IPS-11a (cell line): ENCODE data around the gene INPP5A.

Experiments
- H3K4me3 ChIP-seq: one replicate; pipeline ENCODE4 v1.5.1; 2013; ENCODE audit warnings: low read depth, low read length, control low read depth

Gene INPP5A

GRCh38 chr10:132712291-132712690 is 174.7 kb downstream of the INPP5A start:
- H3K4me3 ChIP-seq: no peak overlapping the region

GRCh38 chr10:132712743-132713142 is 175.2 kb downstream of the INPP5A start:
- H3K4me3 ChIP-seq: no peak overlapping the region

DNA sequence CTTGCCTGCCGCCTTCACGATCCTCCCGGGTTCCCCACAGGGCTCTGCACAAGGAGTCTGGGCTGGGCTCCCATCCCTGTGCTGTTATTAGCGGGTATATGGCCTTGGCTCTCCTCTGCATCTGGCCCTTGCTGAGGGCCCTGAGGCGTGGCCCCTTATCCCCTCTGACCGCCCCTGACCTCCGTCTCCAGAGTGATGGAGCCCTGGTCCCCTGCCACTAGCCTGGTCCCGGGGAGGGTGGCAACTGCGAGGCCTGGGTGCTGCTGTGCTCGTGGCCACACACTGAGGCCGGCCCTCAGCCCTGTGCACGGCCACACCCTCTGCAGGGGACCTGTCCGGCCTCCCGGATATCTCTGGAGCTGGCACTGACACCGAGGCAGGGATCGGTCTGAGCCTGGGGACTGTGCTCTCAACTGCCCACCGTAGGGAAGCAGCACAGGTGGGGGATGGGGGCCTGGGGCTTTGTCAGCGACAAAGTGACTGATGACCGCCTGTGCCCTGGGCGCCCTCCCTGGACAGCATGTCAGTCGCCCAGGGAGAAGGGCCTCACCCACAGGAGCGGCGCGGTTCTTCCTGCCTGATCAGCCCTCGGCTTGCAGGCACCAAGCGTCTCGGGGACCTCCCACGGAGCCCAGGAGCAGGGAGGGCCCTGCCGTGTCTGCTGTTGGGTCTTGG is 176.0 kb downstream of the INPP5A start:
- no peak overlapping the region for H3K4me3 ChIP-seq

DNA sequence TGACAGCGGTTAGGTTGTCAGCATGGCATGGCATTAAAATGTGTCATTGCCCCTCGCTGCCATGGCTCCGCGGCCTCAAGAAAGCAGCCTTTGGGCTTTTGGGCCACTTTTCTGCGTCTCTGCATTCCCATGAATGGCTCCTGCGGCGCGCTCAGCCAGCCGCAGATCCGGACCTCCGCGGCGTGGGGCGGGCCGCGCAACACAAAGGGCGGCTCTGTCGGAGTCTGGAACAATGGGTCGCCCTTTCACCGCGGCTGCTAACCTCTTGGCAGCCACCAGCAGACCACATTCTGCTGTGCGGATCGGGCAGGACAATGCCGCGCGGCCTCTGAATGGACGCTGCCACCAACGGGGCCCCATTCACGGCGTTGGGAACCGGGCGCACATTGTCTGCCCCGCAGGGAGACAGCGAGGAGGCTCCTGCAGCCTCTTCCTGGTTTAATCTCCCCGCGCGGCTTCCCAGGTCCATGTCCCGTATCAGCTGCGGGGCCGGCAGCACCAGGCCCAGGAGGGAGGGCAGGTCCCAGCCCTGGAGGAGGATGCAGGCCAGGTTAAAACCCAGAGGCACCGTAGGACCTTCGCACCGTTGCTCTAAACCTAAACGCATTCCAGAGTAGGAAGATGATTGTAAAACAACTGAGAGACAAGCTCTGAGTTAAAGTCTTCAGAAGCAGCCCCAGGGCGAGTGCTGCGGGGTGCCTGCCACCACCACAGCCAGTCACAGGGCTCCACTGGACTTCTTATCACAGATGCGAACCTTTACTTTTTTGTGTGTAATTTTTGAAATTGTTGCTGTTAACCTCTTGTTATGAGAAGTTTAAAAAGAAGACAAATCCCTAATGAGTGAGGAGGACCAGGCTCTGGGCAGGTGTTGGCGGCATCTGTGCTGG is 176.8 kb downstream of the INPP5A start:
- no peak overlapping the region for H3K4me3 ChIP-seq

GRCh38 chr10:132714986-132715775 is 177.6 kb downstream of the INPP5A start:
- no peak overlapping the region for H3K4me3 ChIP-seq

DNA sequence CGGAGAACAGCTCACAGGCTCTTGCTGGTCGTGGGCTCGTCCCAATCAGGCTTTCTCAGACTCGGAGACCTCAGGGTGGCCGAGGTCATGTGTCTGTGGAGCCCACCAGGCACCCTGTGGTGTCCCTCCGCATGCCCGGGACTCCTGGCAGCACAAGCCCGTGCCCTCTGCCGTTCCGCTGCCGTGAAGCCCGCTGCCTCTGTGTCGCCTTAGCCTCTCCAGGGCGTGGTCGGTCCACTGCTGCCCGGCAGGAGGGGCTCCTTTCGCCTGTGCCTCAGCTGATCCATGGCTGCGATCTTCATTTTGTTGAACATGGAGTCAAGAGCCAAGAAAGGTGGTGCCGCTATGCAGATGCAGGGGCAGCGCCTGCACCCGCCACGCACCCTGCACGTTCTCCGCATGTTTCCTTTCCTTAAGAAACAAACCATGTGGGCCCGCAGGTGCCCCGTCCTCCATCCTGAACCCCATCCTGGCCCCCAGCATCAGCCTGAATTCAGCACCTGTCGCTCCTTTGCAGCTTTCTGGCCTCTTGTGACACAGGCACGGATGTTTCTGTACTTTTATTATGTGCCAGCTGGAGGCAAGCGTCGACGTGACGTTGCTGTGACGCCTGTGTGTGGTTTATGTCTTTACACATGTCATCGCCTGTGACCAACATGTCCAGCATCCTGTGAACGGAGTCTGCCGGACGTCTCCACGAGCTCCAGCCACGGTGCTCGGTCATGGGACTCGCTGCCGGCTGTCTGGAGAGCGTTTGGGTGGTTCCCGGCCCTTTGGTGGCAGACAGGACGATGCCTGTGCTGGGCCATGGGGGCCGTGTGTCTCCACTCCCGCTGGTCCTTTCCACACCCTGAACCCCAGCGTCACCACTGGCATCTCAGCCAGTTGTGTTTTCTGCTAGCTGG is 178.4 kb downstream of the INPP5A start:
- no peak overlapping the region for H3K4me3 ChIP-seq

- no peak overlapping the region for H3K4me3 ChIP-seq
Measured at GRCh38 chr10:132716691-132717490, 179.3 kb downstream of the INPP5A start.

DNA sequence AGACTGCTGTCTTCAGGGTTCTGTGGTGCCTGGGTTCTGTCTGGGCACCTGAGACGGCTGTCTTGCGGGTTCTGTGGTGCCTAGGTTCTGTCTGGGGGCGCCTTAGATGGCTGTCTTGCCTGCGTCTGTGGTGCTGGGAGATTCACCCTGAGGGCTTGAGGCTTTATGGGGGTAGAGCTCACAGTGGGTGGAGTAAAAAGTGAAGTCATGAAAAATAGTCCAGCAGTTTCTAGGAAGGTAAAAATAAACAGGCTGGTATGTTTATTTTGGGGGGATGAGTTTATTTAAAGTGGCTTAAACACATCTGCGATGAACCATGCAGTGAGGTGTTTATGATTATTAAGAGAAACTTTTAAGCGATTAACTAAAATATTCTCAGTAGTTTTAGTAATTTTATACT is 184.1 kb downstream of the INPP5A start:
- H3K4me3 ChIP-seq: no peak overlapping the region

- H3K4me3 ChIP-seq: no peak overlapping the region
Measured at GRCh38 chr10:132722394-132723329, 185.1 kb downstream of the INPP5A start.

DNA sequence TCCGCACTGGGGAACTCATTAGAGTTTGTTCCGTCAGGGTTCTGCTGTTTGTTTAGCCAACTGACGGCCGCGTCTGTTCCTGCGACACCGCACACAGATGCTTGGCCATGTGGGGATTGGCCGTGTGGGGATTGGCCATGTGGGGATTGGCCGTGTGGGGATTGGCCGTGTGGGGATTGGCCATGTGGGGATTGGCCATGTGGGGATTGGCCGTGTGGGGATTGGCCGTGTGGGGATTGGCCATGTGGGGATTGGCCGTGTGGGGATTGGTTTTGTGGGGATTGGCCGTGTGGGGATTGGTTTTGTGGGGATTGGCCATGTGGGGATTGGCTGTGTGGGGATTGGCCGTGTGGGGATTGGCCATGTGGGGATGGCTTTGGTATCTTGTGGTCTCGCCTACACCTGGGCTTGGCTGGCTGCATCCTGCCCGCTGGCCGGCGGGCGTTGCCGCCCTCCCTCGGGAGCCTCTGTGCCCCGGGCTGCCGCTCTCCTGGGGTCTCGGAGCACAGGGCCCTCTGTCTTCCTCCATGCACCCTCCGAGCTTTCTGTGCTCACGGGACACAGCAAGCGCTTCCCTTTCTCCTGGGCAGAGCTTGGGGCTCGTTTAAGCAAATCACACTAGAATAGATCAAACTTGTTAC is 185.9 kb downstream of the INPP5A start:
- no peak overlapping the region for H3K4me3 ChIP-seq

GRCh38 chr10:132724446-132724845 is 186.9 kb downstream of the INPP5A start:
- H3K4me3 ChIP-seq: no peak overlapping the region

GRCh38 chr10:132725202-132725601 is 187.6 kb downstream of the INPP5A start:
- H3K4me3 ChIP-seq: no peak overlapping the region

- no peak overlapping the region for H3K4me3 ChIP-seq
Measured at GRCh38 chr10:132726194-132726593, 188.6 kb downstream of the INPP5A start.

DNA sequence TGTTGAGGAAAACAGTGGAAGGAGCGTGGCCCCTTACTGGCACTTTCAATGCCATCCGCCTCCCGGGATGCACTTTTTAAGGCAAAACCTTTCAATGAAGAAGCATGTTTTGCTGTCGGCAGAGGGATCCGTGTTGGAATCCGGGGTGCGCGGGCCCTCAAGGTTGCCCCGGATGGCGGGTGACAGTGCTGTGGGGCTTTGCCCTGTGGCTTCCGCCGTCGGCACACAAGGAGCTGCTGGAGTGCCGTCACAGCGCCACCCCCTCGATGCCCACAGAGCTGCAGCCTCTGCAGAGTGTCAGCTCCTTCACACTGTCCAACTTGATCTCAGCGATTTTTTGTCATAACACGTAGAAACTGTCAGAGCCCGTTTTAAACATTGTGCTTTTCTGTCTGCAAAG is 189.4 kb downstream of the INPP5A start:
- H3K4me3 ChIP-seq: no peak overlapping the region

DNA sequence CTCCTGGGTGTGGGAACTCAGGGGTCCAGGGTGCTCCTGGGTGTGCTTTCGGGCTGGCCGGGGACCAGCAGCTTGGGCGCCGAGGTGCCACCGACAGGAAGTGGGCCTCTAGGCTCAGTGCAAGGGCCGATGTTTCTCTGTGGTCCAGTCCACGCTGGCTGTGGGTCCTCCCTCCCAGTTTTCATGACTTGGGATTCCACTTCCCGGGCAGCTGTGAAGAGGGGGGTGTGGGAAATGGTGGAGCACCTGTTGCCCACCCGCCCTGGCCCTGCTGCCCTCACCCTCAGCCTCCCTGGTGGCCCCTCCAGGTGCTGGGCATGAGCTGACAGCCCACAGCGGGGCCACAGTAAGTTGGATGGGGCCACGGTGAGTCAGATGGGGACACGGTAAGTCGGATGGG is 189.8 kb downstream of the INPP5A start:
- H3K4me3 ChIP-seq: no peak overlapping the region

DNA sequence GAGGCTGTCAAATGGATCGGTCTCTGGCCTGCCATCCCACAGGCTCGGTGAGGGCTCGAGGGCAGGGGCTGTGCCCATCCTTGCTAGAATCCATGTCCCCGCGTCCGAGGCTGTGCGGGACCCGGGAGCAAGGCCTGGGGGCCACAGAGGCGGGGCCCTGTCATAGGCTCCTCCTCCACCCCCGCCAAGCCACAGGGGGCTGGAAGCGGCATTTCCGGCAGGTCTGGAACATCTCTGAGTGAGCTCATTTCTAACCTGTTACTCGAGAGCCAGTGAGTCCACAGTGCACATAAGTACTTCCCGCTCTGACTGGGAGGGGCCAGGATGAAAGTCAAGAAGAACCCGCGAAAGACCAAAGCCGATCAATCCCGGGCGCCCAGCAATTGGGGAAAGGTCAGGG is 190.7 kb downstream of the INPP5A start:
- no peak overlapping the region for H3K4me3 ChIP-seq

GRCh38 chr10:132728741-132729140 is 191.2 kb downstream of the INPP5A start:
- H3K4me3 ChIP-seq: no peak overlapping the region
